Liver (tissue), 10 donors: ENCODE measurements around the gene MYBPC1. TPM values are rescaled to one million over a fixed set of nuclear protein-coding genes. Genes with fewer than 3 reads are reported as not detected.
A peak's percentile ranks its signal among the peaks of the same experiment; 100 is the strongest.
"Not testable (repeated sequence)": the region's sequence is repeated elsewhere in the genome, so short reads cannot be mapped to it uniquely, and the experiment has no call there.

Experiments used
- DNase-seq: peaks from one replicate; pipeline ENCODE4 v3.0.0-alpha.2; 2017; ENCODE audit warnings: low spot score
- H3K27ac ChIP-seq, 2 donors: one replicate each; pipeline ENCODE4 v1.7.0; 2013; ENCODE audit warnings: inconsistent platforms in 2 of 2, low read length in 2 of 2, control low read depth in 1 of 2, low read depth in 1 of 2, mild to moderate bottlenecking in 1 of 2
- H3K27me3 ChIP-seq, 4 donors: one replicate each; pipeline versions ENCODE4 v1.6.1 to v1.7.0; 2013; ENCODE audit warnings: low read length in 3 of 4, inconsistent platforms in 1 of 4, mild to moderate bottlenecking in 1 of 4, moderate library complexity in 1 of 4; ENCODE audit not compliant: control insufficient read depth in 4 of 4, insufficient read depth in 4 of 4
- H3K36me3 ChIP-seq, 4 donors: one replicate each; pipeline versions ENCODE4 v1.6.1 to v1.7.0; 2013; ENCODE audit warnings: low read length in 3 of 4, mild to moderate bottlenecking in 3 of 4, low read depth in 1 of 4, moderate library complexity in 1 of 4; ENCODE audit not compliant: control insufficient read depth in 4 of 4, insufficient read depth in 3 of 4
- H3K4me1 ChIP-seq, 4 donors: one replicate each; pipeline versions ENCODE4 v1.6.1 to v1.7.0; 2013; ENCODE audit warnings: low read length in 3 of 4, mild to moderate bottlenecking in 3 of 4, moderate library complexity in 1 of 4; ENCODE audit not compliant: control insufficient read depth in 4 of 4, insufficient read depth in 4 of 4
- H3K4me3 ChIP-seq, 3 donors: one replicate each; pipeline versions ENCODE4 v1.6.1 to v1.7.0; 2013; ENCODE audit warnings: low read length in 3 of 3, control low read depth in 1 of 3, low read depth in 1 of 3, mild to moderate bottlenecking in 1 of 3
- H3K9ac ChIP-seq, 2 donors: one replicate each; pipeline ENCODE4 v1.7.0; 2013; ENCODE audit warnings: low read length in 2 of 2, mild to moderate bottlenecking in 2 of 2, moderate library complexity in 2 of 2, control low read depth in 1 of 2, low read depth in 1 of 2
- H3K9me3 ChIP-seq, 4 donors: one replicate each; pipeline versions ENCODE4 v1.6.1 to v1.7.0; 2013; ENCODE audit warnings: low read length in 3 of 4; ENCODE audit not compliant: control insufficient read depth in 4 of 4
- HNF4A ChIP-seq, 2 donors: conservative IDR thresholded peaks; 2 replicates each; pipeline ENCODE4 v1.6.1; 2016; ENCODE audit warnings: antibody characterized with exemption in 2 of 2, mild to moderate bottlenecking in 2 of 2
- RAD21 ChIP-seq, 2 donors: IDR thresholded peaks; 2 replicates each; pipeline ENCODE4 v1.6.1; 2016; ENCODE audit warnings: antibody characterized with exemption in 2 of 2, mild to moderate bottlenecking in 2 of 2
- RXRA ChIP-seq, 2 donors: IDR thresholded peaks; 2 replicates each; pipeline ENCODE4 v1.6.1; 2017 to 2018; ENCODE audit warnings: antibody characterized with exemption in 2 of 2, mild to moderate bottlenecking in 1 of 2
- WGBS: extraction: QIAGEN DNeasy Blood & Tissue Kit; methylation state at CpG from one replicate; pipeline ENCODE4 v1.1.7; 2013; 5-methylcytosine and 5-hydroxymethylcytosine counted together
- polyA plus RNA-seq, 2 donors: library from polyadenylated mRNA; stranded (reverse) in 1 of 2; unstranded in 1 of 2; fragments of 200-250 nt in 1 of 2; fragments of >200 nt in 1 of 2; fragmentation: Nextera tagmentation in 1 of 2; extraction: Ambion mirVana in 1 of 2; gene quantifications; one replicate each; pipeline versions ENCODE4 v1.2.1 to v1.2.3, GENCODE V29; 2013 to 2015
- small RNA-seq: library from RNA; depleted of rRNA; stranded (forward); fragments of <200 nt; gene quantifications from one replicate; pipeline ENCODE3, GENCODE V24; 2014
- total RNA-seq, 2 donors: library from RNA; depleted of rRNA; stranded (reverse); fragments of >200 nt; gene quantifications; one replicate each; pipeline ENCODE4 v1.2.3, GENCODE V29; 2014
- donor health status: healthy.
- donor health status: healthy.
- donor health status: healthy.
- donor health status: healthy.
- donor health status: healthy.

The MYBPC1 gene
- total and polyA plus RNA-seq, 4 donors, result under 0.01 TPM; not detected in 3

DNA sequence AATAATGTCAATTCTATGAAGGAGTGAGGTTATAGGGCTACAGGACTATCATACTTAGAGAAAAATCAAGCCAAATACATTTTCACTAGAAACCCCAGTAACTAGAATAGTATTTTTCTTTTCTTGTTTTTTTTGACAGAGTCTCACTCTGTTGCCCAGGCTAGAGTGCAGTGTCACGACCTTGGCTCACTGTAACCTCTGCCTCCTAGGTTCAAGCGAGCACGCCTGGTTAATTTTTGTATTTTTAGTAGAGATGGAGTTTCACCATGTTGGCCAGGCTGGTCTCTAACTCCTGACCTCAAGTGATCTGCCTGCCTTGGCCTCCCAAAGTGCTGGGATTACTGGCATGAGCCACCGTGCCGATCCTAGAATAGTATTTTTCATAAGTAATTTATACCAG, 139.7 kb downstream of the MYBPC1 start:
- not testable (repeated sequence) for DNase-seq, H3K4me3 ChIP-seq
- H3K36me3 ChIP-seq, result peaks cover 11 to 33% (median 13%) of the 10 kb centered on the region in 4 donors

More for the DNA sequence above, 139.7 kb downstream of the MYBPC1 start:
- not testable (repeated sequence) for H3K4me1 ChIP-seq, H3K9ac ChIP-seq, H3K27me3 ChIP-seq, H3K9me3 ChIP-seq, H3K27ac ChIP-seq
- WGBS, result 42% methylated on average over 5 of the region's 5 CpGs
- TF ChIP-seq HNF4A (conservative IDR thresholded peaks at IDR 0.05), result peak; percentile 56 to 69
- peak; percentile 60 to 63 for TF ChIP-seq RXRA (IDR thresholded peaks at IDR 0.05)
- peak in 1 of 2 donors; percentile 17 for TF ChIP-seq RAD21 (IDR thresholded peaks at IDR 0.05)

Small RNAs within 50 kb of the gene (small RNA-seq; reads per million reads assigned to genes)
- gene RNY1P16, result not detected

Other genes starting within 250 kb of the MYBPC1 start
- gene ARL1, start 187.2 kb upstream of the MYBPC1 start, total RNA-seq, result 10 to 100 TPM; 29.2 to 44.8 TPM
- gene ARL1, start 187.2 kb upstream of the MYBPC1 start, polyA plus RNA-seq, result 10 to 100 TPM; 33.3 to 40.3 TPM
- 10 to 100 TPM in 1 of 2 donors, 1 to 10 TPM in 1; 2.3 to 17.7 TPM for gene SPIC, start 119.6 kb upstream of the MYBPC1 start, total RNA-seq
- 1 to 10 TPM in 1 of 2 donors, under 1 TPM in 1; 0.32 to 1.2 TPM for gene SPIC, start 119.6 kb upstream of the MYBPC1 start, polyA plus RNA-seq
- 10 to 100 TPM; 51.5 to 96.6 TPM for gene CHPT1, start 102.7 kb downstream of the MYBPC1 start, total RNA-seq
- 10 to 100 TPM; 57.9 to 65.5 TPM for gene CHPT1, start 102.7 kb downstream of the MYBPC1 start, polyA plus RNA-seq
- under 1 TPM in 1 of 2 donors, not detected in 1; 0.17 TPM for gene SYCP3, start 144.5 kb downstream of the MYBPC1 start, total RNA-seq
- 1 to 10 TPM in 1 of 2 donors, not detected in 1; 3.0 TPM for gene SYCP3, start 144.5 kb downstream of the MYBPC1 start, polyA plus RNA-seq
- gene GNPTAB, start 236.0 kb downstream of the MYBPC1 start, total RNA-seq, result 10 to 100 TPM in 1 of 2 donors, 1 to 10 TPM in 1; 8.3 to 11.1 TPM
- 1 to 10 TPM; 4.6 to 7.2 TPM for gene GNPTAB, start 236.0 kb downstream of the MYBPC1 start, polyA plus RNA-seq